ENCODE results near the gene ZNF691. TPM values are rescaled to one million over a fixed set of nuclear protein-coding genes. Genes with fewer than 3 reads are reported as not detected.

The ZNF691 gene
- total RNA-seq, 1 donor from 2014 or later, result 4.5 TPM

GRCh38 chr1:42841440-42842147 is 4.8 kb upstream of the ZNF691 start:
- TF ChIP-seq CTCF (IDR thresholded peaks at IDR 0.05; ENCODE audit: insufficient read depth, low read length, severe bottlenecking), result no peak
- Histone ChIP-seq H3K27me3 (ENCODE audit: control insufficient read depth, insufficient read depth, low read length) (no peaks in the 10 kb centered on the region), H3K4me3 (ENCODE audit: low read depth, low read length) (no peak overlapping the region), H3K36me3 (ENCODE audit: control insufficient read depth, insufficient read depth, low read length) (peaks cover 1% of the 10 kb centered on the region)
- DNase-seq (ENCODE audit: low read depth) (no peak), FAIRE-seq (no peak)

GRCh38 chr1:42844592-42845140 is 1.7 kb upstream of the ZNF691 start:
- DNase-seq (ENCODE audit: low read depth), result peak; percentile 68
- Histone ChIP-seq H3K4me3 (ENCODE audit: low read depth, low read length) (no peak overlapping the region), H3K27me3 (ENCODE audit: control insufficient read depth, insufficient read depth, low read length) (no peaks in the 10 kb centered on the region), H3K36me3 (ENCODE audit: control insufficient read depth, insufficient read depth, low read length) (peaks cover 1% of the 10 kb centered on the region)
- FAIRE-seq, result no peak
- TF ChIP-seq CTCF (IDR thresholded peaks at IDR 0.05; ENCODE audit: insufficient read depth, low read length, severe bottlenecking), result no peak

GRCh38 chr1:42845193-42845592 is 1.2 kb upstream of the ZNF691 start:
- no peak for TF ChIP-seq CTCF (IDR thresholded peaks at IDR 0.05; ENCODE audit: insufficient read depth, low read length, severe bottlenecking)
- Histone ChIP-seq H3K4me3 (ENCODE audit: low read depth, low read length) (no peak overlapping the region), H3K36me3 (ENCODE audit: control insufficient read depth, insufficient read depth, low read length) (peaks cover 1% of the 10 kb centered on the region), H3K27me3 (ENCODE audit: control insufficient read depth, insufficient read depth, low read length) (no peaks in the 10 kb centered on the region)
- no peak for FAIRE-seq
- no peak for DNase-seq (ENCODE audit: low read depth)

GRCh38 chr1:42845866-42846256 is 552 bp upstream of the ZNF691 start:
- H3K27me3 ChIP-seq (ENCODE audit: control insufficient read depth, insufficient read depth, low read length), result no peaks in the 10 kb centered on the region

GRCh38 chr1:42847111-42847595 is 740 bp downstream of the ZNF691 start:
- FAIRE-seq (no peak), DNase-seq (ENCODE audit: low read depth) (no peak)
- H3K4me3 ChIP-seq (ENCODE audit: low read depth, low read length), result peak overlapping the region; percentile 76
- no peaks in the 10 kb centered on the region for H3K27me3 ChIP-seq (ENCODE audit: control insufficient read depth, insufficient read depth, low read length)
- peaks cover 1% of the 10 kb centered on the region for H3K36me3 ChIP-seq (ENCODE audit: control insufficient read depth, insufficient read depth, low read length)
- TF ChIP-seq CTCF (IDR thresholded peaks at IDR 0.05; ENCODE audit: insufficient read depth, low read length, severe bottlenecking), result no peak

More at GRCh38 chr1:42845866-42846256, 552 bp upstream of the ZNF691 start:
- peak overlapping the region; percentile 76 for H3K4me3 ChIP-seq (ENCODE audit: low read depth, low read length)
- no peak for TF ChIP-seq CTCF (IDR thresholded peaks at IDR 0.05; ENCODE audit: insufficient read depth, low read length, severe bottlenecking)
- no peak for DNase-seq (ENCODE audit: low read depth)
- no peak for FAIRE-seq
- H3K36me3 ChIP-seq (ENCODE audit: control insufficient read depth, insufficient read depth, low read length), result peaks cover 2% of the 10 kb centered on the region
